ENCODE results near the gene LEKR1.

LEKR1 gene

DNA sequence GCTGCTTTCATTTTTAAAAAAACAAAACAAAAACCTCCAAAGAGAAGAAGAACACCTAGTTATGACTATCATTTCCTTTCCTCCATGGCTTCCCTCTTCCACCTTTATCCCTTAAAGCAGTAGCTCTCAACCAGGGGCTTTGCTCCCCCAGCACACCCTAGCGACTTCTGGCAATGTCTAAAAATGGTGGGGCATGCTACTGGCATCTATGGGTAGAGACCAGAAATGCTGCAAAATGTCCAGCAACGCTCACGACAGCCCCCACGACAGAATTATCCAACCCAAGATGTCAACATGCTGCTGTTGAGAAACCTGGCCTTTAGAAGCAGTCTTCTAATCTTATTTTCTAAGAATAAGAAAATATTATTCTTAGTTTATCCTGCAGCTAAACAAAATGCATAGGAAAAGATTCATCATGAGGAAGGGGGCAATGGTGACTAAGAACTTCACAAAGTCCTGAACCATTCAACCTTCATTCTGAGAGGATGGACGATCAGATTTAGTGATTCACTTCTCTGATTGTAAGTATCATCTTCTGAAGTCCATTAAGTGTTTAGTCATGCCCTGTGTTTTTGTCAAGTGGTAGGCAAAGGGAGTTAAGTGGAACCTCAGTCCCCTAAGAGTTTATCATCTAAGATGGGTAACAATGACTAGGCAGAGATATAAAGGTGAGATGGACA is 252.1 kb downstream of the LEKR1 start:
- no peak overlapping the region; the same call in 1 of the 2 replicates for H3K4me3 ChIP-seq (ENCODE audit: low read length)
- TF ChIP-seq, protein P1, sequence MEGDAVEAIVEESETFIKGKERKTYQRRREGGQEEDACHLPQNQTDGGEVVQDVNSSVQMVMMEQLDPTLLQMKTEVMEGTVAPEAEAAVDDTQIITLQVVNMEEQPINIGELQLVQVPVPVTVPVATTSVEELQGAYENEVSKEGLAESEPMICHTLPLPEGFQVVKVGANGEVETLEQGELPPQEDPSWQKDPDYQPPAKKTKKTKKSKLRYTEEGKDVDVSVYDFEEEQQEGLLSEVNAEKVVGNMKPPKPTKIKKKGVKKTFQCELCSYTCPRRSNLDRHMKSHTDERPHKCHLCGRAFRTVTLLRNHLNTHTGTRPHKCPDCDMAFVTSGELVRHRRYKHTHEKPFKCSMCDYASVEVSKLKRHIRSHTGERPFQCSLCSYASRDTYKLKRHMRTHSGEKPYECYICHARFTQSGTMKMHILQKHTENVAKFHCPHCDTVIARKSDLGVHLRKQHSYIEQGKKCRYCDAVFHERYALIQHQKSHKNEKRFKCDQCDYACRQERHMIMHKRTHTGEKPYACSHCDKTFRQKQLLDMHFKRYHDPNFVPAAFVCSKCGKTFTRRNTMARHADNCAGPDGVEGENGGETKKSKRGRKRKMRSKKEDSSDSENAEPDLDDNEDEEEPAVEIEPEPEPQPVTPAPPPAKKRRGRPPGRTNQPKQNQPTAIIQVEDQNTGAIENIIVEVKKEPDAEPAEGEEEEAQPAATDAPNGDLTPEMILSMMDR (conservative IDR thresholded peaks at IDR 0.05; ENCODE audit: low read length) = peak; percentile 2; the same call in 1 of the 2 replicates
- no peak for DNase-seq (ENCODE audit: low read depth)

DNA sequence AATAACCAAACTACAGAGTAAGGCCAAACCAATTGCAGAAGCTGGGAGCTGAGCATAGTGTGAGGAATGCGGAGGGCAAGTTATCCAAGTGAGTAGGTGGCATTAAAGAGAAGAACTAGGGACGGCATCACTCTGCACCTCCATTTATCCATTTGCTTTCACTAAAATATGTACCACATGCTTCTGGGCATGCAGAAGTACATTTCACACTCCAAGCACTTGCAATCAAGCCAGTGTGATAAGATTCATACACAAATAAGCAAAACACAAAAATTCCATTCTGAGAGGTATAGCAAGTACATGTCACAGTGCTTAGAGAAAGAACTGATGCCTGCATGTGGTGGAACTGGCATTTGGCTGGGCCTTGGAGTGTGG is 252.6 kb downstream of the LEKR1 start:
- no peak for DNase-seq (ENCODE audit: low read depth)
- no peak overlapping the region for H3K4me3 ChIP-seq (ENCODE audit: low read length)
- TF ChIP-seq, protein P1 (conservative IDR thresholded peaks at IDR 0.05; ENCODE audit: low read length) = no peak

DNA sequence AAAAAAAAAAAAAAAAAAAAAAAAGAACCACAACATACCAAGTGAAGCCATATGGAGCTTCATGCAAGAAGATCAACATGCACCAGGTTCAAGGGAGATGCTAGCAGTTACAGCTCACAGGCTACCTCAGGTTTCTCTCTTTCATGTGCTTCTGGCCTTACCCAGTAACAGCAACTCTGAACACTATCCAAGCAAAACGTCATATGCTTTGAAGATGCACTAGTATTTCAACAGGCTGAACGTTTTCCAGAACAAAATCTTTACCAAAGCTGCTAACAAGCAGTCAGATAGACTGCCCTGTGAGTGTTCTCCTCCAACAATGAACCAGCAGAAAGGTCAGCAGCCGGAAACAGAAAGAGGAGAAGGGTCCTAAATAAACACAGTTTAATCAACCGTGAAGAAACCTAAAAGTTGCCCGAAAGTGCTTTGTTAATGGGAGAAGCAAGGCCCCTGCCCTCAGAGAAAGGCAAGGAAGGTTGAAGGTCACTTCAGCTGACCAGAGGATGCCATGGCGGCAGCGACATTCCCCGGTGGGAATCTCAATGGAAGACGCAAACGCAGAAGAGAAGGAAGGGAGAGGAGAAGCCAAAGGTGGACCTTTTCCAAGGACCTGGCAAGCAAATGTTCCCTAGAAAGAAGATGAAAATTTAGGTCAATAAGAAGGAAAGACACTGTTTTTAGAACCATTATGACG is 253.7 kb downstream of the LEKR1 start:
- no peak for DNase-seq (ENCODE audit: low read depth)
- TF ChIP-seq, protein P1 (conservative IDR thresholded peaks at IDR 0.05; ENCODE audit: low read length) = no peak
- H3K4me3 ChIP-seq (ENCODE audit: low read length) = no peak overlapping the region

DNA sequence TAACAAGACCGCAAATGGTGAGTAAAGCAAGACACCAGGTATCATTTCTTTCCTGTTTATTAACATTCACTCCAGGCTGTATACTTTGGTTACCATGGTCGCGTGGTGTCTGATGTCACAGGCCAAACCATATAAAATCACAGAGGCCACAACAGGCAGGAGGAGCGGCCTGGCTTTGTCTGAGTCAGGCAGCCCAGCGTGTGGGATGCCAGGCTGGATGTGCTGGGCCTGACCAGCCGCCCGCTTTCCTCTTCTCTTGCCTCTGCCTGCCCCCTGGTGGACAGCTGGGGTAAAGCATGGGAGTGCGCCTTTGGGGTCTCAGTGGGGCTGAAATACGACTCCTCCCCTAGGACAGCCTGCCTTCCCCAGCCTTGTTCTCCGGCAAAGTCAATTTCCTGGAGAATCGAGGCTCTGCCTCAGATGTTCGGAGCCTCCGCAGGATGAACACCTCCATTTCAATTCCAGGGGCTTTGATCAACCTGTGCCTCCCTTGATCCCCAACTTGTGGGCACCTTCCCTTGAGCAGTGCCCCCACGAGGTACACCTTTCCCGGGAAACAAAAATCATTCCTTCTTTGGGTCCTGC is 255.6 kb downstream of the LEKR1 start:
- DNase-seq (ENCODE audit: low read depth) = peak; percentile 95
- no peak overlapping the region for H3K4me3 ChIP-seq (ENCODE audit: low read length)
- TF ChIP-seq, protein P1 (conservative IDR thresholded peaks at IDR 0.05; ENCODE audit: low read length) = peak; percentile 97

DNA sequence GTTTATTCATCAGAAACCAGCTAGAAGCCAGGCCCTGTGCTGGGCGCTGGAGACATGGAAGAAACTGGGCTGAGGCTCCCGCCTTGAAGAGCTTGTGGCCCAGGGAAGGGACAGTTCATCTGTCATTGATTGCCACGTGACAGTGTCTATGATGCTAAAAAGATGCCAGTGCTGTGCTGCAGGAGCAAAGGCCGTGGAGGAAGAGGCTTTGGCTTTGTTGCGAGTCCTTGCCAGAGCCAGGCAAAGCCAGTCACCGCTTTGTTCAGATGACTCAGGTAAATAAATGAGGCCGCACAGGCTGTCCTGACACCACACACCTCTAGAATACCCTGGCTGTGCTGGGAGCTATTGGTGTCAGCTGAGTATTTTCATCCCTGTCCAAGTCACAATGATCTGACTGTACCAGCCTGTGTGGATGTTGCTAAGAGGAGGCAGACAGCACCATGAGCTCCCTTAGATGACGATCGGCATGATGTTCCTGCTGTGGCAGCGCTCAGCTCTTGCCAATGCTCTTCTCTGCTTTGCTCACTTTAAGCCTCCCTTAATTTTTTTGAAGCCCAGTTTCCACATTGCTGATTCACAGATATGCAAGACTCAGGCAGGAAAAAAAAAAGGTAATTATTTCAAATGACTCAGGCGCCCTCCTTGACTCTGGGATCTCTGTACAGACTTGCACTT is 256.3 kb downstream of the LEKR1 start:
- H3K4me3 ChIP-seq (ENCODE audit: low read length) = no peak overlapping the region
- DNase-seq (ENCODE audit: low read depth) = peak; percentile 77
- TF ChIP-seq, protein P1 (conservative IDR thresholded peaks at IDR 0.05; ENCODE audit: low read length) = no peak

DNA sequence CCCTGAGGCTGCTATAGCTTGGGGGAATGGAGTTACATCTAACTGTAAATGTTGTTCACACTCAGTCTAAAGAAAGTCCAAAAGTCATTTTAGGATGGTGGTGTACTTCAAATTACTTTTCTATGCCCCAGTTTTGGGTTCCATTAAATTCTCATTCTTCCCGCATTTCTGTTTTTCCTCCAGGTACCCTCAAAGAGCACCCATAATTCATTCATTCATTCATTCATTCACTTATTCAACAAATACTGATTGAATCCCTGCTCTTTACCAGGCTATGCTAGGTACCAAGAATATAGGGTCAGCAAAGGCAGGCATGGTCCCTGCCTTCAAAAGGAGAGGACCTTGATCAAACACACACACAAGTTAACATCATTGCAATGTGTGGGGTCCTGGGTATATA is 257.7 kb downstream of the LEKR1 start:
- TF ChIP-seq, protein P1 (conservative IDR thresholded peaks at IDR 0.05; ENCODE audit: low read length) = no peak
- no peak overlapping the region for H3K4me3 ChIP-seq (ENCODE audit: low read length)
- no peak for DNase-seq (ENCODE audit: low read depth)
